Measurements from ENCODE around the gene ATE1. TPM values are rescaled to one million over a fixed set of nuclear protein-coding genes. Genes with fewer than 3 reads are reported as not detected.

The ATE1 gene
- total RNA-seq, 4 donors from 2014 or later: 15.5 to 29.8 (median 22.6) TPM

DNA sequence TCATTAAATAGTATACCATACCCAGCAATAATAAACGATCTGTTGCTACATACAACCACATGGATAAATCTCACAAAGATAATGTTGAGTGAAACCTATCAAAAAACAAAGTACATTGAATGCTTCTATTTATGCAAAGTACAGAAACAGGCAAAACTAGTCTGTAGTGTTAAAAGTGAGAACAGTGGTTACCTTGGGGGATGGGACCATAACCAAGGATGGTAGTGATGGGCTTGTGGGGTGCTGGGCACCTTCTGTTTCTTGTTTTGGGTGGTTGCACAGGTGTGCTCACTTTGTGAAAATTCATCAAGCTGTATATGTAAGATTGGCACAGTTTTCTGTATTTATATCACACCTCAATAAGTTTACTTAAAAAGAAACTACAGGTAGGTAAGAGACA lies 105.7 kb downstream of the ATE1 start:
- Histone ChIP-seq H3K36me3 (peaks cover 0 to 13% (median 0%) of the 10 kb centered on the region in 3 donors), H3K27ac (no peak overlapping the region), H3K4me3 (no peak overlapping the region), H3K9me3 (no peaks in the 10 kb centered on the region), H3K4me1 (no peaks in the 10 kb centered on the region), H3K27me3 (no peaks in the 10 kb centered on the region)
- TF ChIP-seq POLR2A (IDR thresholded peaks at IDR 0.05): no peak
- TF ChIP-seq, protein P1, sequence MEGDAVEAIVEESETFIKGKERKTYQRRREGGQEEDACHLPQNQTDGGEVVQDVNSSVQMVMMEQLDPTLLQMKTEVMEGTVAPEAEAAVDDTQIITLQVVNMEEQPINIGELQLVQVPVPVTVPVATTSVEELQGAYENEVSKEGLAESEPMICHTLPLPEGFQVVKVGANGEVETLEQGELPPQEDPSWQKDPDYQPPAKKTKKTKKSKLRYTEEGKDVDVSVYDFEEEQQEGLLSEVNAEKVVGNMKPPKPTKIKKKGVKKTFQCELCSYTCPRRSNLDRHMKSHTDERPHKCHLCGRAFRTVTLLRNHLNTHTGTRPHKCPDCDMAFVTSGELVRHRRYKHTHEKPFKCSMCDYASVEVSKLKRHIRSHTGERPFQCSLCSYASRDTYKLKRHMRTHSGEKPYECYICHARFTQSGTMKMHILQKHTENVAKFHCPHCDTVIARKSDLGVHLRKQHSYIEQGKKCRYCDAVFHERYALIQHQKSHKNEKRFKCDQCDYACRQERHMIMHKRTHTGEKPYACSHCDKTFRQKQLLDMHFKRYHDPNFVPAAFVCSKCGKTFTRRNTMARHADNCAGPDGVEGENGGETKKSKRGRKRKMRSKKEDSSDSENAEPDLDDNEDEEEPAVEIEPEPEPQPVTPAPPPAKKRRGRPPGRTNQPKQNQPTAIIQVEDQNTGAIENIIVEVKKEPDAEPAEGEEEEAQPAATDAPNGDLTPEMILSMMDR (IDR thresholded peaks at IDR 0.05): no peak
- intact Hi-C loops (cut with DNase I): no loop called here
- no peak for DNase-seq
- 84 to 90% methylated on average over 1 of the region's 1 CpG for WGBS, 2 donors

DNA sequence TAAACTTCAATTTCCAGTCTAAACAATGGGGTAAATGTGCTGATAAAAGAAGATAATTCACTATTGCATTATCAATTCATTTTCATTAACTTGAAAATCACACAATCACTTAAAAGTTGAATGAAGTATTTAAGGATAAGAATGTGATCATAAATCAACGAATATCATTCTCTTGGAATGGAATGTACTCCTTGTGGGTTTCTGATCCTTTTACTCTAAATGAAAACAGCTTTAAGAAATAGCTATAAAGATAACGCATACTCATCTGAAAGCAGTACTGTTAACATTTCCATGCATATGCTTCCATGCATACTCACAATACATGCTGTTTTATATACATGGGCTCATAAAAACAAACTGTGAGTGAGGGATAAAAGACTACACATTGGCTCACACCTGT lies 108.8 kb downstream of the ATE1 start:
- Histone ChIP-seq H3K9me3 (no peaks in the 10 kb centered on the region), H3K27ac (no peak overlapping the region), H3K4me1 (no peaks in the 10 kb centered on the region), H3K36me3 (no peaks in the 10 kb centered on the region), H3K4me3 (no peak overlapping the region), H3K27me3 (no peaks in the 10 kb centered on the region)
- intact Hi-C loops (cut with DNase I): no loop called here
- DNase-seq: no peak
- WGBS, 2 donors: 75 to 88% methylated on average over 2 of the region's 2 CpGs
- no peak for TF ChIP-seq POLR2A (IDR thresholded peaks at IDR 0.05)
- TF ChIP-seq, protein P1 (IDR thresholded peaks at IDR 0.05): no peak

DNA sequence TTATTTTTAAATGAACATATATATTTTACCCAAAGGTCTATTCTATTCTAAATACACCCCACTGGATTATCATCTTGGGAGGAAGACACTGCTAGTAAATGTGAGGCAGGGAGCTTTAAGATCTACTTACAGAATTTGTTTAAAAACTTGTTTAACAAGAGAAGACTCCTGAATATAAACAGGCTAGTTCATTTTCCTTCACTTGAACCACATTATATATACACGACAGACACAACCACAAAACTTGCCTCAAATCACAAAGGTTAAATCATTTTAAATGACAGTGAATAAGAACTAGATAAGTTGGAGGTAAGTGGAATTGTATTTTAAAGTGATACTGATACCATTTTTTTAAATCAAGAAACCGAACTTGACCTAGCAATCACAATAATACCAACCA lies 109.2 kb downstream of the ATE1 start:
- 45 to 50% methylated on average over 2 of the region's 2 CpGs for WGBS, 2 donors
- intact Hi-C loops (cut with DNase I): no loop called here
- H3K4me3 ChIP-seq: no peak overlapping the region

GRCh38 chr10:121816197-121816596 lies 111.6 kb downstream of the ATE1 start:
- no peak overlapping the region for H3K4me3 ChIP-seq
- peaks cover 0 to 8% (median 0%) of the 10 kb centered on the region in 3 donors for H3K36me3 ChIP-seq
- DNase-seq: no peak
- H3K9me3 ChIP-seq: no peaks in the 10 kb centered on the region
- peaks cover 0 to 5% (median 0%) of the 10 kb centered on the region in 3 donors for H3K4me1 ChIP-seq
- no peaks in the 10 kb centered on the region for H3K27me3 ChIP-seq
- intact Hi-C loops (cut with DNase I): no loop called here
- WGBS, 2 donors: 67 to 100% methylated on average over 1 of the region's 1 CpG
- no peak overlapping the region for H3K27ac ChIP-seq
- TF ChIP-seq POLR2A (IDR thresholded peaks at IDR 0.05): no peak
- TF ChIP-seq, protein P1 (IDR thresholded peaks at IDR 0.05): no peak

More for the DNA sequence above, 109.2 kb downstream of the ATE1 start:
- H3K27me3 ChIP-seq: no peaks in the 10 kb centered on the region
- H3K36me3 ChIP-seq: peaks cover 0 to 3% (median 0%) of the 10 kb centered on the region in 3 donors
- no peaks in the 10 kb centered on the region for H3K9me3 ChIP-seq
- DNase-seq: no peak
- no peak overlapping the region for H3K27ac ChIP-seq
- H3K4me1 ChIP-seq: no peaks in the 10 kb centered on the region
- TF ChIP-seq POLR2A (IDR thresholded peaks at IDR 0.05): no peak
- TF ChIP-seq, protein P1 (IDR thresholded peaks at IDR 0.05): no peak

DNA sequence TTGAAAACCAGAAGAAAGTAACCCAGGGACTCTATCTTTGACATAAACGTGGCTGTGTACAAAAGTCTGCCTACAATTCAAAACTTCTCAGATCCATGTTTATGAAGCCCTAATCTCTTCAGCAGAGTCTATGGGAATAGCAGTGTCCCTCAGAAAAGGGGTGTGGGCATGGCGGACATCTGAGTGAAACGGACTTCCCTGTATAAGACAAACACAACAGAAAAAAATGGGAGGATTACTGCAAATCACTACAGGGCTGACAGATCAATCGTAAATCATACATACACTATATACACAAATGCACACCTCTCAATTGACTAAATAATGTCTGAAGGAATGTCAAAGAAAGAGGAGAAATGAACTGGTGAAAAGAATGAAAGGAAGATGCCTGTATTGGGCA lies 114.0 kb downstream of the ATE1 start:
- 67 to 79% methylated on average over 4 of the region's 4 CpGs for WGBS, 2 donors
- Histone ChIP-seq H3K27me3 (no peaks in the 10 kb centered on the region), H3K4me1 (peaks cover 0 to 7% (median 0%) of the 10 kb centered on the region in 3 donors), H3K4me3 (no peak overlapping the region), H3K27ac (no peak overlapping the region), H3K9me3 (no peaks in the 10 kb centered on the region), H3K36me3 (peaks cover 0 to 8% (median 0%) of the 10 kb centered on the region in 3 donors)
- no peak for DNase-seq
- TF ChIP-seq, protein P1 (IDR thresholded peaks at IDR 0.05): no peak
- no peak for TF ChIP-seq POLR2A (IDR thresholded peaks at IDR 0.05)
- intact Hi-C loops (cut with DNase I): no loop called here

Data from esophagus squamous epithelium (tissue), 5 donors.